Neuron (in vitro differentiated cells): ENCODE data around the gene RNF130.
A peak's percentile ranks its signal among the peaks of the same experiment; 100 is the strongest.

ENCODE experiments used
- H2AFZ ChIP-seq: one replicate; pipeline ENCODE4 v1.6.1; 2013; ENCODE audit warnings: low read depth, mild to moderate bottlenecking, inconsistent platforms, low read length, moderate library complexity
- H3K27me3 ChIP-seq: one replicate; pipeline ENCODE4 v1.6.1; 2013; ENCODE audit warnings: low read length; ENCODE audit not compliant: insufficient read depth
- H3K36me3 ChIP-seq: one replicate; pipeline ENCODE4 v1.6.1; 2013; ENCODE audit warnings: low read length; ENCODE audit not compliant: insufficient read depth
- H3K4me1 ChIP-seq: one replicate; pipeline ENCODE4 v1.6.1; 2013; ENCODE audit warnings: low read length; ENCODE audit not compliant: insufficient read depth
- H3K4me3 ChIP-seq: 2 replicates; pipeline ENCODE4 v1.5.1; 2013; ENCODE audit warnings: mild to moderate bottlenecking, low read length, moderate library complexity
- H3K9me3 ChIP-seq: one replicate; pipeline ENCODE4 v1.6.1; 2013; ENCODE audit warnings: low read length

Gene RNF130

DNA sequence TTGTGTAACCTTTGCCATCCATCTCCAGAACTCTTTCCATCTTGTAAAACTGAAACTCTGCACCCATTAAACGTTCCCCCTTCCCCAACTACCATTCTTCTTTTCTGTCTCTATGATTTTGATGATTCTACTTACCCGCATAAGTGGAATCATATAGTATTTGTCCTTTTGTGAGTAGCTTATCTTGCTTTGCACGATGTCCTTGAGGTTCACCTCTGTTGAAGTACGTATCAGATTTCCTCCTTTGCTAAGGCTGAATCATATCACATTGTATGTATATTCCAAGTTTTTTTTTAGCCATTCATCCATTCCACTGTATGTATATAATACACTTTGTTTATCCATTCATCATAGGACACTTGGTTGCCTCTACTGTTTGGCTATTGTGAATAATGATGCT lies 2.9 kb upstream of the RNF130 start:
- Histone ChIP-seq H3K27me3 (no peaks in the 10 kb centered on the region), H3K4me3 (no peak overlapping the region), H3K4me1 (peaks cover 4% of the 10 kb centered on the region), H3K36me3 (no peaks in the 10 kb centered on the region), H3K9me3 (peaks cover 8% of the 10 kb centered on the region), H2AFZ (no peak overlapping the region)

- Histone ChIP-seq H3K4me3 (no peak overlapping the region), H3K4me1 (peaks cover 23% of the 10 kb centered on the region), H2AFZ (no peak overlapping the region), H3K9me3 (no peaks in the 10 kb centered on the region), H3K36me3 (no peaks in the 10 kb centered on the region), H3K27me3 (no peaks in the 10 kb centered on the region)
These were observed 997 bp upstream of the RNF130 start for GRCh38 chr5:180072556-180072955.

DNA sequence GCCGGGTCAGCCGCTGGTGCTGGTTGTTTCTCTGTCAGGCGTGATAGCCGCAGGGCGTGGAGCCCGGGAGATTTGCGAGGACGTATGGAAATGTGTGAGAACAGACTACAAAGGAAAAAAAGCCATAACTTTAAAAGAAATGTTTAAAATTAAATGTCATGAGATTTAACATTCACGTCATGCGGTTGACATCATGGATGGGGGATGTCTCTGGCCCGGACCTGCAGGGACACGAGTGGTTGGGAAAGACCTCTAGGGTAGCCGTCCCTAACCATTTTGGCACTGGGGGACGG lies 643 bp upstream of the RNF130 start:
- Histone ChIP-seq H3K9me3 (no peaks in the 10 kb centered on the region), H3K4me3 (peak overlapping the region; percentile 78), H3K4me1 (peaks cover 26% of the 10 kb centered on the region), H2AFZ (no peak overlapping the region), H3K36me3 (no peaks in the 10 kb centered on the region), H3K27me3 (no peaks in the 10 kb centered on the region)

DNA sequence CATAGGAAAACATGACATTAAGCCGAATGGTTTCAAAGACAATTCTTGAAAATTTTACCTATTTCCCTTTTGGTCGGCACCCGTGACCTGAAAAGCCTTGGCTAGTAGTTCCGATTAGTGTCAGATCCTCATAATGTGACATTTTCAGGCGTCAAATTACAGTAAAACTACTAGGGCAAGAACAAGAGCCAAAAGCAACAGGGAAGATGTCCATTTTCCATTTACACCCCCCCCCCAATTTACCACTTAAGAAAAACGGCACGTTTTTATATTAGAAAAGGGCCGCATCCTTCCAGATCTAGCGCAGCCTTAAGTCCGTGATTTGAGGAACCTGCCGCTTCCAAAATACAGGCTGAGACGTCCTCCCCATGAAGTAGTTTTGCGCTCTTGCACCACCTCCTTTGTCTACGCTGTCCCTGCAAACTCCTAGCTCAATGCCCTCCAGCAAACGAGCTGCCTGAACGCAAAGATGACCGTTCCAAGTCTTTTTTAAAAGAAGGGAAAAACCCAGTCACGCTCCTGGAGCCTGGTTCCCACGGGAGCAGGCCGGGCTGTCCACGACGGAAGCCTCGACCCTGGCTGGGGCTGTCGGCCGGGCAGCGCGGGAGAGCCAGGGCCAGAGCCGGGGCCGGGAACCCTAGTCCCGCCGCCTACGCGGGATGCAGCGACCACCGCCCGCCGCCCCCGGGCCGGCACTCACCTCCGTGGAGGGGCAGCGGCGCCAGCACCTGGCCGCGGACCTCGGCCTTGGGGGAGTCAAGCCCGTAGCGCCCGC lies 616 bp downstream of the RNF130 start:
- H3K9me3 ChIP-seq: no peaks in the 10 kb centered on the region
- peak overlapping the region; percentile 46 for H2AFZ ChIP-seq
- H3K27me3 ChIP-seq: no peaks in the 10 kb centered on the region
- H3K36me3 ChIP-seq: no peaks in the 10 kb centered on the region
- peaks cover 30% of the 10 kb centered on the region for H3K4me1 ChIP-seq
- peak overlapping the region; percentile 78 for H3K4me3 ChIP-seq

DNA sequence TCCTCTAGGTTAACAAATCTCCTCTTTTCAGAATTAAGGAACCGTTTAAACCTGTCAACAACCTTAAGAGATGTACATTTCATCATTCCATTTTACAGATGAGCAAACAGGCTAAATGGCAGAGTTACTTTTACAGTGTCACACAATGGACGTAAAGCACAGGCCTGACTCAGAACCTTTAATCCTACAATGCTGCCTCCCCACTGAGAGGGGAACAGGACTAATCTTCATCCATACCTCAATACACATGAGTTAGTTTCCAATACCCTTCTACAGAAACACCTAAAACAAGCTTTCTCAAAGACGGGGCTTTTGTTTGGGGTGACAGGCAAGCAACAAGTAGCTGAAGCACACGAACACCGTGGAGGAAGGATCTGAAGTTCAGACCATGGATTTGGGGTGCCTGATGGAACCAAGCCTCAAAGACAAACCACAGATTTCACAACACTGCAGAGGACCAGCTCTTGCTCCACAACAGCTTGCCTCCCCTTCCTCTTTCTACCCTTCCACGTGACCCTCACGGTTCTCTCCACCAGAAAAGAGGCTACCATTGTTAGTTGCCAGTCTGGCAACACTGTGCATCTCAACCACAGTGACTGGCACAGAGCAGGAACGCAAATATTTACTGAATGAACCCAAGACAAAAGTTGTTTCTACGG lies 1.8 kb downstream of the RNF130 start:
- Histone ChIP-seq H3K27me3 (no peaks in the 10 kb centered on the region), H2AFZ (no peak overlapping the region), H3K9me3 (peaks cover under 1% of the 10 kb centered on the region), H3K4me1 (peaks cover 30% of the 10 kb centered on the region), H3K36me3 (no peaks in the 10 kb centered on the region), H3K4me3 (peak overlapping the region; percentile 78)

DNA sequence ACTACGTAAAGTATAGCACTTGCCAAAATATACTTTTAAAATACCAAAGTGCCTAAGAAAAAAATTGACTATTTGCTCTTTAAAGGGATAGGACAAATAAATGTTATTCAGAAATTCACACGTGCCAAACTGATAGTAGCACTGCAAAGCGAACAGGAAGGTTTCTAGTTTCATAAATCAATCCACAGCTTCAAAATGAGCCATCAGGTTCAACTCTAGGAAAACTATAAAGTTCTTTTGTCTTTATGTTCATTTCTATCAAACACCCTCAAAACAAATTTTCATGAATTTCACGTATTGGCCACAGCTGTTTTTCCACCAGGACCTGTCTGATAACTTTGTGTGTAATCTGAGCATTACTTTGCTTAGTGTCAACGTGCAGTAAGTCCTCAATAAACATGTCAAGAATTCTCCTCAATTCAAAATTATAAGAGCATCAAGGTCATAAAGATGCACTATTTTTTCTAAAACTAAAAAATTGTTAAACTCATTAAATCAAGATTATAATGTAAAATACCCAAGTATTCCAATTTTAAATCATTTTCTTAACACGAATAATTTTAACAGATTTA lies 3.0 kb downstream of the RNF130 start:
- H3K36me3 ChIP-seq: no peaks in the 10 kb centered on the region
- H3K4me3 ChIP-seq: peak overlapping the region; percentile 78
- H3K4me1 ChIP-seq: peaks cover 30% of the 10 kb centered on the region
- no peaks in the 10 kb centered on the region for H3K27me3 ChIP-seq
- H3K9me3 ChIP-seq: peaks cover 10% of the 10 kb centered on the region
- H2AFZ ChIP-seq: no peak overlapping the region

GRCh38 chr5:180067986-180068385 lies 3.6 kb downstream of the RNF130 start:
- H3K27me3 ChIP-seq: no peaks in the 10 kb centered on the region
- H3K4me3 ChIP-seq: peak overlapping the region; percentile 78
- no peak overlapping the region for H2AFZ ChIP-seq
- no peaks in the 10 kb centered on the region for H3K36me3 ChIP-seq
- H3K4me1 ChIP-seq: peaks cover 30% of the 10 kb centered on the region
- H3K9me3 ChIP-seq: peaks cover 14% of the 10 kb centered on the region

GRCh38 chr5:180060192-180060591 lies 11.4 kb downstream of the RNF130 start:
- peaks cover 18% of the 10 kb centered on the region for H3K4me1 ChIP-seq
- no peaks in the 10 kb centered on the region for H3K27me3 ChIP-seq
- peaks cover 45% of the 10 kb centered on the region for H3K9me3 ChIP-seq
- H3K4me3 ChIP-seq: no peak overlapping the region
- H3K36me3 ChIP-seq: peaks cover 13% of the 10 kb centered on the region
- H2AFZ ChIP-seq: no peak overlapping the region

GRCh38 chr5:180059326-180059725 lies 12.2 kb downstream of the RNF130 start:
- peaks cover 22% of the 10 kb centered on the region for H3K4me1 ChIP-seq
- H3K4me3 ChIP-seq: no peak overlapping the region

DNA sequence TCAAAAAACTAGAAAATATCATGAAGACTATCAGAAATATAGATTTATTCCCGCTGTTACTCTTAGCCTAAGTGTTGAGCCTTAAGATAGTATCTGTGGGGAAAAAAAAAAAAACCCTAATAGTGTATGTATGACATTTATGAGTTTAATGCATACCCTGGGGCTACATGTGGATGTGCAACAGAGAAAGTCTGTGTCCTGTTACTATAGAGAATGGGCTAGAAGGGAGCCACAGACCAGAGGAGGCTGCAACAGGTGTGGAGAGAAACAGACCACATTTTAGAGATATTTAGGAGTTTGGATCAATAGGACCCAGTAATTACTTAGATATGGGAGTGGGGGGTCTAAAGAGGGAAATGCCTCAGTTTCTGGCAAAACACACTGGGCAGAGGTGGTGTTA lies 15.4 kb downstream of the RNF130 start:
- peaks cover 11% of the 10 kb centered on the region for H3K36me3 ChIP-seq
- no peak overlapping the region for H2AFZ ChIP-seq
- H3K4me3 ChIP-seq: no peak overlapping the region
- no peaks in the 10 kb centered on the region for H3K27me3 ChIP-seq
- peaks cover 32% of the 10 kb centered on the region for H3K4me1 ChIP-seq
- H3K9me3 ChIP-seq: peaks cover 33% of the 10 kb centered on the region

More at GRCh38 chr5:180059326-180059725, 12.2 kb downstream of the RNF130 start:
- Histone ChIP-seq H3K36me3 (peaks cover 13% of the 10 kb centered on the region), H2AFZ (no peak overlapping the region), H3K27me3 (no peaks in the 10 kb centered on the region), H3K9me3 (peaks cover 40% of the 10 kb centered on the region)

DNA sequence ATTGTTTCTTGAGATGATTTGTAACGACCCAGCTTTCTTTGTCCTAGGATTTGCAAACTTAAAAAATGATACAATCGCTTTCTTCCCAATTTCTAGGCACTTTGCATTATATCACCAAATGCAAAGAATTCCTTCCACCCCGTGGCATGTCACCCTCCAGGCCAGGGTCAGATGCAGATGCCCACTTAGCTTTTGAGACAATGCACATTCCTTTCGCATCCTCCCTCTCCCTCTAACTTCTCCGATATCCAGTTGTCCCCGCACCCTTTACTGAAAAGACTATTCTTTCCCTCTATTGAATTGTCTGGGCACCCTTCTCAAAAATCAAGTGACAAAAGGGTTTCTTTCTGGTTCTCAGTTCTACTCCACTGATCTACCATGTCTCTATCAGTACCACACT lies 17.3 kb downstream of the RNF130 start:
- Histone ChIP-seq H2AFZ (no peak overlapping the region), H3K4me1 (peaks cover 40% of the 10 kb centered on the region), H3K9me3 (peaks cover 25% of the 10 kb centered on the region)

GRCh38 chr5:180053061-180053602 lies 18.4 kb downstream of the RNF130 start:
- Histone ChIP-seq H3K36me3 (peaks cover 5% of the 10 kb centered on the region), H3K9me3 (peaks cover 26% of the 10 kb centered on the region), H3K4me1 (peaks cover 40% of the 10 kb centered on the region), H3K27me3 (no peaks in the 10 kb centered on the region), H3K4me3 (no peak overlapping the region), H2AFZ (no peak overlapping the region)

More for the DNA sequence above, 17.3 kb downstream of the RNF130 start:
- no peak overlapping the region for H3K4me3 ChIP-seq
- peaks cover 5% of the 10 kb centered on the region for H3K36me3 ChIP-seq
- H3K27me3 ChIP-seq: no peaks in the 10 kb centered on the region

DNA sequence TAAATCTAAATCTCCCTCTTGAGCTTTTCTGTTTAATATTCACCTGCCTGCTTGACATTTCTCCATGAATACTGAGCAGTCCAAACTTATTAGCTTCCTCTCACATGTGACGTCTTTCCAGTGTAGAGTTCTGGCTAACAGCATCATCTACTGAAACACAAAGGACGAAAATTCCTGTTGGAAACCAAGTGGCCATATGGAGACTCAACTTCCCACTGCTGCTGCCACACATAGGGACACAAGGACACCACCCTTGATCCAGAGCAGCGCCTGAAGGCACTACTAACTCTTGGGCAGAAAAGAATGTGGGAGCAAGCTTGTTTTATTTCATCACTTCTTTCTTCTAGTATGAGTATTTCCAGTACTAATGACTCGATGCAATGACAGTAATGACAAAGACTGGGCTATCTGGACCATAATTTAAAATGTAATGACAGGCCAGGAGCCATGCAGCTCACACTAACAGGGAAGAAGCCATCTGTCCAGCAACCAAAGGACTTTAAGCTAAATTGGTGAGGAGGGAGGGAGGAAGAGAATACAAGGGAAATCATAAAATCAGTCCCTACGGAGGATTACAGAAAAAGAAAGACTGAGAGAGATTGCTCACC lies 19.2 kb downstream of the RNF130 start:
- peaks cover 24% of the 10 kb centered on the region for H3K9me3 ChIP-seq
- no peak overlapping the region for H3K4me3 ChIP-seq
- H3K4me1 ChIP-seq: peaks cover 34% of the 10 kb centered on the region
- no peak overlapping the region for H2AFZ ChIP-seq
- peaks cover 5% of the 10 kb centered on the region for H3K36me3 ChIP-seq
- no peaks in the 10 kb centered on the region for H3K27me3 ChIP-seq
